Activated CD4-positive, CD25-positive, alpha-beta regulatory T cell treated with anti-CD3 and anti-CD28 coated beads, Interleukin-2, amount 50 U/mL, for 16 hours (primary cell): Measurements from ENCODE around the gene KRTAP10-4.
"Not testable (repeated sequence)": the region's sequence is repeated elsewhere in the genome, so short reads cannot be mapped to it uniquely, and the experiment has no call there.

Experiments
- DNase-seq: peaks from one replicate; pipeline ENCODE4 v3.0.0-alpha.2; 2020; ENCODE audit warnings: low read depth, low spot score

KRTAP10-4 gene

DNA sequence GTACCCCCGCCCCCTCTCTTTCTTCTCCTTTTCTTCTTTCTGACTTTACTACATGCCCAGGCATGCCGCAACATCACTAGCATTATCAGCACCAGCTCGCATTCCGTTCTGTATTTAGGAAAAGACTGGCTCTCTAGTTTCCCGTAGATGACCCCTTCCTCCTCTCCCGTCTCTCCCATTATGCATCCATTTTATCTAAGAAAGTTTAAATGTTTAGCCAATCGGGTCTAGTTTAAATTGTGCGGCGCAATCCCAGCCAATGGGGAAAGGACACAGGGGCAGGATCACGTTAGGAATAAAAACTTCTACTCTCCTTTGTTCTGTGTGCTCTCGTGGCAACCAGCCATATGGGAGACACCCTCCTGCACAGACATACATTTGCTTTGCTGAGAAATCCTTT, 24.5 kb downstream of the KRTAP10-4 start:
- DNase-seq, result no peak

DNA sequence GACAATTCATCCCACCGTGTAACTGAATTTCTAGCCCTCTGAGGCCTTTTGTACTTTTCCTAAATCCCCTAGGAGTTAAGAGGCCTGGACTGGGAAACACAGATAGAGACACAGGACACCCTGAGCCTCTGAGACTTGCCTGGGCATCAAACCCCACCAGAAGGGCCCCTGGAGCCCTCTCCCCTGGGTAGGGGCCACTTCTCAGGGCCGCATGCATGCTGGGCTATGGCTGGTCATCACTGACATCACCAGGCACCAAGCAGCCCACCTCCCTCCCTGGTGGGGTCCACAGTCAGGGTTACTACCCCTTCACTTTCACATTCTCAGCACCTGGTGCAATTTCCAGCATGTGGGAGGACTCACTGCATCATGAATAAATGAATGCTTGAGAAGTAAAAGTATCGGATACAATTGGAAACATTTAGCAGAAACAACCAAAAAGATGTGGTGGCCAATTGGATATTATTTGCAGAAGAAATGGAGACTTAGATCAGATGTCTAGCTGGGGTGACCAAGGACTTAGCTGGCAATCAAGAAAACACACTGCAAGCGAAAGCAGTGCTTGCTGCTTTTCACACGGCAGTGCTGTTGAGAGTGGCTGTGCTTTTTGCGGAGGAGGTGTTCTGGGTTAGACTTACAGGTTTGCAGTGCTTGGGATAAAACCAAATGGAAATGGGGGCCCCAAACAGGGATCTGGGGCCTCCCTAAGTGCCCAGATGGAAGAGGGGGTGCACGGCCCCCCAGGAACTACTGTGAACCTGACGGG, 25.9 kb downstream of the KRTAP10-4 start:
- no peak for DNase-seq

DNA sequence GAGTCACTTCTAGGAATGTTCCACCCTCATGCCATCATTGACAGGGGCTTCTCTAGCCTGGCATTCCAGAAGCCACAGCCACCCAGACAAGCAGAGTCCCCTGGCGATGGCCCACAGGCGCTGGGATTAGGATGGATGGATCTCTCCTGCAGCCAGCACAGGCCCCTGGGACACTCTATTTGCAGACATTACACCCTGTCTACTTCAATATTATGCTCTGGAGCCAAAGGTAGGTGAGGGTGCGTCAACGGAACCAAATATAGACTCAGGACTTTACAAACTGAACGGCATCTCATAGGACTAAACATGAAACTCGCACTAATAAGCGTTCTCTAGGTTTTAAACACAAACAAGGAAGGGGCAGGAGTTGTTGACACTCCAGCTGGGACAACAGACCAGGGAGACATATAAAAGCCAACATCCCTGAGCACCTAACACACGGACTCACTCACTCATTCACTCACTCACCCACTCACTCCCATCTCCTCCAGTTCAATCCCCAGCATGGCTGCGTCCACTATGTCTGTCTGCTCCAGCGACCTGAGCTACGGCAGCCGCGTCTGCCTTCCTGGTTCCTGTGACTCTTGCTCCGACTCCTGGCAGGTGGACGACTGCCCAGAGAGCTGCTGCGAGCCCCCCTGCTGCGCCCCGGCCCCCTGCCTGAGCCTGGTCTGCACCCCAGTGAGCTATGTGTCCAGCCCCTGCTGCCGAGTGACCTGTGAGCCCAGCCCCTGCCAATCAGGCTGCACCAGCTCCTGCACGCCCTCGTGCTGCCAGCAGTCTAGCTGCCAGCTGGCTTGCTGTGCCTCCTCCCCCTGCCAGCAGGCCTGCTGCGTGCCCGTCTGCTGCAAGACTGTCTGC, 26.8 kb downstream of the KRTAP10-4 start, which contains the start of gene KRTAP10-7:
Gene KRTAP10-7 (plus strand): TSS at position 480 of the 861 bp plus-strand sequence. CDS start 25 bp downstream, at position 505.
- DNase-seq, result not testable (repeated sequence)

DNA sequence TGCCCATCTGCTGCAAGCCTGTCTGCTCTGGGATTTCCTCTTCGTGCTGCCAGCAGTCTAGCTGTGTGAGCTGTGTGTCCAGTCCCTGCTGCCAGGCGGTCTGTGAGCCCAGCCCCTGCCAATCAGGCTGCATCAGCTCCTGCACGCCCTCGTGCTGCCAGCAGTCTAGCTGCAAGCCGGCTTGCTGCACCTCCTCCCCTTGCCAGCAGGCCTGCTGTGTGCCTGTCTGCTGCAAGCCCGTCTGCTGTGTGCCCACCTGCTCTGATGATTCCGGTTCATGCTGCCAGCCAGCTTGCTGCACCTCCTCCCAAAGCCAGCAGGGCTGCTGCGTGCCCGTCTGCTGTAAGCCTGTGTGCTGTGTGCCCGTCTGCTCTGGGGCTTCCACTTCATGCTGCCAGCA, 27.6 kb downstream of the KRTAP10-4 start:
- DNase-seq, result not testable (repeated sequence)

DNA sequence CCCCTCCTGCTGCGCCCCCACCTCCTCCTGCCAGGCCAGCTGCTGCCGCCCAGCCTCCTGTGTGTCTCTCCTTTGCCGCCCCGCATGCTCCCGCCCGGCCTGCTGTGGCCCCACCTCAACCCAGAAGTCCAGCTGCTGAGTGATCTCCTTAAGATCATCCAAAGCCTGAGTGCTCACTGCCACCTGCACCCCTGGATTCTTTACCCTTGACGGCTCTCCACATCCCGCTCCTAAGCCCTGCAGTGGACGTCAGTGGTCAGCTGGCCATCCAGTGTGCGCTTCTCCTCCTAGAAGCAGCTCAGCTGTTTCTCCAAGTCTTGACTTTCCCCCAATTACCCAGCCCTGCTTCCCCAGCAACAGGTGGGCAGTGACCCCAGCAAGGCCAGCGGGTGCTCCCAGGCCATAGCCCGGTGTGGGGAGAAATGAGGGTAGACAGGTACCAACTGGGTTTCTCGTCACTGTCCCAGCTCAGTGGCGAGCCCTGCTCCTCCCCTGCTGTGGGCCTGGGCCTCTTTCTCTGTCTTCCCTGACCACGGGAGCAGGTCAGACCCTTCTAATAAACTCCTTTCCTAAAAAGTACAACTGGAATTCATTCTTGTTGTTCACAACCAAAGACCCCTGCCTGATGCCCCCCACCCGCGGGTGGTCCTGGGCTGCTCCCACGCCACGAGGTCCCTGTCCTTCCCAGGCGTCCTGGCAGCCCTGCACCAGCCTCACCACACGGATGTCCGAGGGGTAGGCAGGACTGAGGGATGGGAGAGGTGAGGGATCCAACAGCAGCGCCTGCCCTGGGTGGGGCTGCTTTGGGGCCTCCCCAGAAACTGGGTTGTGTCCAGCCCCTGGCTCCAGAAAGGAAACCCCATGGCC, 28.3 kb downstream of the KRTAP10-4 start:
- DNase-seq, result no peak

DNA sequence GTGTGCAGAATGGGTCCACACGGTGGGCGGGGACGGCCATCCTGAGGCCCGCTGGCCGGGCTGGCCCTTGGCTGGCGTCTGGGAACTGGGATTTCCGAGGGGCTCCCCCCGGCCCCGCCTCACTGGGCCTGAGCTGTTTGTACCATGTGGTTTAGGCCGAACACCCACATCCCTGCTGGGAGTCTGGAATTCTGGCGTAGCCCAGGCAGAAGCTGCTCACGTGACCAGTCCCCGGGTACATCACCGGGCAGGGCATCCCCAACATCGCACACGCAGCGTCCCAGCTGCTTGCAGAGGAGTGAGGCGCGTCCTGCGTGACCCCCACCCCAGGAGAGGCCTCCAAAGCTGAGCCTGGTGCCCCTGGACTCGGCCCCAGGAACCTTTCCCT, 28.9 kb downstream of the KRTAP10-4 start:
- DNase-seq, result no peak

DNA sequence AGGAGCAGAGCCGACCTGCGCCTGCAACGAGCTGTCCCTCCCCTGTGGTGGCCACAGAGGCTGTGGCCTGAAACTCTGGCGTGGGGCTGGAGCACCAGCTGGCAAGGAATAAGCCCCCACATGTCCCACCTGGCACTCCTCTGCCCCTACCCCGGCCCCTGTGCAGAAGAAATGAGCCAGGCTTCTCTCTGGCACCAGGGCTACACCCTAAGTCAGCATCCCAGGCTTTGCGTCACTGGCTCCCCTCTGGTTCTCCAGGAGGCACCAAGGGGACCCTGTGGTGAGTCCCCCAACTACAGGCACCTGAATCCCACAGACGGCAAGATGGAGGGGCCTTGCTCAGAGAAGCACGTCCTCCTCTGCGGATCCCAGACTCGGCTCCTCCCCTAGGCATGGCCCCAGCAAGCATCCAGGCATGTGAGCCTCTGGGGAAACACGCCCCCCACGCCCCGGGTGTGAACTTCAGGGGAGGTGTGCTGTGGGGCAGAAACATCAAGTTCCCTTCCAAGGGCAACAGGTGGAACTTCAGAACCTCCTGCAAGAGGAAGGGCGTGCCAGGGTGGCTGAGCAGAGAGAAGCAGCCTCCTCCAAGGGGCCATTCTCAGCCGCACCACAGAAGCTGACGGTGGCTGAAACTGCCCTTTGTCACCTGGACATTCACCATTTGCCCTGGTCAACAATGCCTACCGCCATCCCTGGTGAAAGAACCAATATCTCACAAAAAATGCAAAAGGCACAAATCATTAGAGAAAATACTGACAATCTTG, 29.8 kb downstream of the KRTAP10-4 start:
- DNase-seq, result no peak

DNA sequence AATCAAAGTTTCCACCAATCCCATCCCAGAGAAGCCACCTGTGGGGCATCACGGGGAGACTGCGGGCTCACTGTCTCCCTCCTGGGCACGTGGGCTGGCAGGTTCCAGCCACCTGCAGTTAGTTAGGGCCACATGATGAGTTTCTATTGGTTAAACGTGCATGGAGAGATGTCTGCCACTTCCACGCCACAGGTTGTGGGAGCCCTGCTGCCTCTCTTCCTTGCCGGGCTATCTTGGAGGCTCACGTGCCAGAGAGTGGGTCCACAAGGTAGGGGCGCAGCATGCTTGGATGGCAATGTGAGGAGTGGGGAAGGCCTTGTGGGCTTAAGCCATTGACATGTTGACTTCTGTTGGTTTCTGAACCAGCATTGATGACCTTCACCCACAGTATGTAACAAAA, 30.4 kb downstream of the KRTAP10-4 start:
- DNase-seq, result no peak

DNA sequence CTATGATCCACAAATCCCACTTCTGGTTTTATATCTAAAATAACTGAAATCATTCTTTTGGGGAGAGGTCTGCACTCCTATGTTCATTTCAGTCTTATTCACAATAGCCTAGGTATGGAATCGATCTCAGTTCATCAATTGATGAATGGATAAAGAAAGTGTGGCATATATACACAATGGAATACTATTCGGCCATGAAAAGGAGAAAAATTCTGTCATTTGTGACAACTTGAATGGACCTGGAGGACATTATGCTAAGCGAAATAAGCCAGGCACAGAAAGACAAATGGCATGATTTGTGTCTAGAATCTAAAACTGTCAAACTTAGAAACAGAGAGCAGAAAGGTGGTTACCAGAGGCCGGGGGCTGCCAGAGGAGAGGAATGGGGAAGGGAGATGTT, 33.0 kb downstream of the KRTAP10-4 start:
- no peak for DNase-seq

DNA sequence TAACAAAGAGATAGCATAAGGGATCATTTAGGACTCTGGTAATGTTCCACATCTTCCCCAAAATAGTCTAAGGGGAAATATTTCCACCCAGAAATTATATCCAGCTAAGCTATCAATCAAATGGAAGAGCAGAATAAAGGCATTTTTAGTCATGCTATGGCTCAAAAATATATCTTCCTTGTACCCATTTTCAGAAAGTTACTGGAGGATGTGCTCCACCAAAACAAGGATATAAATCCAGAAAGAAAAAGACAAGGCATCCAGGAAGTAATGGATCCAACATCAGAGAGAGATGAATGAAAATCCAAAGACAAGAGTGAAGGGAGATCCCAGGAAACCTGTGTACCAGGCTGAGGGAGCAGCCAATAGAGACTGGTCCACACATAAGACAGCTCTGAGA, 35.7 kb downstream of the KRTAP10-4 start:
- no peak for DNase-seq

DNA sequence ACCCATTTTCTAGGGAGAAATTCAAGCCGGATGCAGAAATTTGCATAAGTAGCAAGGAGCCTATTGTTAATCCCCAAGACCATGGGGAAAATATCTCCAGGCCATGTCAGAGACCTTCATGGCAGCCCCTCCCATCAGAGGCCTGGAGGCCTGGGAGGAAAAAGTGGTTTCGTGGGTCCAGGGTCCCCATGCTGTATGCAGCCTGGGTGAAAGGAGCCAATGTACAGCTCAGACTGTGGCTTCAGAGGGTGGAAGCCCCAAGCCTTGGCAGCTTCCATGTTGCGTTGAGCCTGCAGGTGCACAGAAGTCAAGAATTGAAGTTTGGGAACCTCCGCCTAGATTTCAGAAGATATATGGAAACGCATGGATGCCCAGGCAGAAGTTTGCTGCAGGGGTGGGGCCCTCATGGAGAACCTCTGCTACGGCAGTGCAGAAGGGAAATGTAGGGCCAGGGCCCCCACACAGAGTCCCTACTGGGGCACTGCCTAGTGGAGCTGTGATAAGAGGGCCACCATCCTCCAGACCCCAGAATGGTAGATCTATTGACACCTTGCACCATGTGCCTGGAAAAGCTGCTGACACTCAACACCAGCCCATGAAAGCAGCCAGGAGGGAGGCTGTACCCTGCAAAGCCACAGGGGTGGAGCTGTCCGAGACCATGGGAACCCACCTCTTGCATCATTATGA, 36.8 kb downstream of the KRTAP10-4 start:
- not testable (repeated sequence) for DNase-seq

DNA sequence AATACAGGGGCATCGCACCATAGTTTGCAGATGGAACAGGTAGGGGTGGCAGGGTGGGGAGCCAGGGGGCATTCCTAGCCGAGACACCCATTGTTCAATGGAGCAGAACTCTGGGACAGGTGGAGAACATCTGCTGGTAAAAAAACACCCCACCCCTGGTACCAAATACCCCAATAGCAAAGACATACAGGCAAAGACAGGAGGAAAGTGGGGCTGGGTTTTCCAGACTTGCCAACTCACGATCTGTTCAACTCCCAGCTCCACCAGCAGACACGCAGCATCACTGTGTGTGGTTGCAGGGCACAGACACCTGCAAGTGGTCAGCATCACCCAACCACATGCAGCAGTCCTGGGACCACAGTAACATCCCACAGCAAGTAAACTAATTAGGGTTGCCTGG, 38.0 kb downstream of the KRTAP10-4 start:
- DNase-seq, result no peak

DNA sequence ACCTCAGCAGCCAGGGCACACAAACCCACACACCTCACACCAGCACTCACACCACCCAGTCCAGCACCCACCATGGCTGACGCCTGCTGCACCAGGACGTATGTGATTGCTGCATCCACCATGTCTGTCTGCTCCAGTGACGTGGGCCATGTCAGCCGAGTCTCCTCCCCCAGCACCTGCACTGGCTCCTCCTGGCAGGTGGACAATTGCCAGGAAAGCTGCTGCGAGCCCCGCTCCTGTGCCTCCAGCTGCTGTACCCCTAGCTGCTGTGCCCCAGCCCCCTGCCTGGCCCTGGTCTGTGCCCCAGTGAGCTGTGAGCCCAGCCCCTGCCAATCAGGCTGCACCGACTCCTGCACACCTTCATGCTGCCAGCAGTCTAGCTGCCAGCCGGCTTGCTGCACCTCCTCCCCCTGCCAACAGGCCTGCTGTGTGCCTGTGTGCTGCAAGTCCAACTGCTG, 38.5 kb downstream of the KRTAP10-4 start, which contains the start of gene KRTAP10-8:
Gene KRTAP10-8 (plus strand): TSS at position 51 of the 458 bp plus-strand sequence. CDS start 22 bp downstream, at position 73.
- no peak for DNase-seq

DNA sequence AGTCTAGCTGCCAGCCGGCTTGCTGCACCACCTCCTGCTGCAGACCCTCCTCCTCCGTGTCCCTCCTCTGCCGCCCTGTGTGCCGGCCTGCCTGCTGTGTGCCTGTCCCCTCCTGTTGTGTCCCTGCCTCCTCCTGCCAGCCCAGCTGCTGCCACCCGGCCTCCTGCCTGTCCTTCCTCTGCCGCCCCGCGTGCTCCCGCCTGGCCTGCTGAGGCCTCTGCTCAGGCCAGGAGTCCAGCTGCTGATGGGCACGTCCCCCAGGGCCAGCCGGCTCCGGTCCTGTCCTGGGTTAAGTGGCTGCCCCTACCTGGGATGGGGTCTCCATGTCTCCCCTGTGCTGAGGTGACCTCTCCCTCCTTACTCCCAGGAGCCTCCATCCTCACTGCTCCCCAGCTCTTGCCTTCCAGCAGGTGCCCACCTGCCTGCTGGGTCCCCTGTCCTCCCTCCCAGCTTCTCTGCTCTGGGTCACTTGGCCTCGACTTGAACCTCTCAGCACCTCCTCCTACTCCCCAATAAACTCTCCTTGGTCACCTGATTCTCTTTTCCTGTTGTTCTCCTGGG, 39.2 kb downstream of the KRTAP10-4 start:
- no peak for DNase-seq

DNA sequence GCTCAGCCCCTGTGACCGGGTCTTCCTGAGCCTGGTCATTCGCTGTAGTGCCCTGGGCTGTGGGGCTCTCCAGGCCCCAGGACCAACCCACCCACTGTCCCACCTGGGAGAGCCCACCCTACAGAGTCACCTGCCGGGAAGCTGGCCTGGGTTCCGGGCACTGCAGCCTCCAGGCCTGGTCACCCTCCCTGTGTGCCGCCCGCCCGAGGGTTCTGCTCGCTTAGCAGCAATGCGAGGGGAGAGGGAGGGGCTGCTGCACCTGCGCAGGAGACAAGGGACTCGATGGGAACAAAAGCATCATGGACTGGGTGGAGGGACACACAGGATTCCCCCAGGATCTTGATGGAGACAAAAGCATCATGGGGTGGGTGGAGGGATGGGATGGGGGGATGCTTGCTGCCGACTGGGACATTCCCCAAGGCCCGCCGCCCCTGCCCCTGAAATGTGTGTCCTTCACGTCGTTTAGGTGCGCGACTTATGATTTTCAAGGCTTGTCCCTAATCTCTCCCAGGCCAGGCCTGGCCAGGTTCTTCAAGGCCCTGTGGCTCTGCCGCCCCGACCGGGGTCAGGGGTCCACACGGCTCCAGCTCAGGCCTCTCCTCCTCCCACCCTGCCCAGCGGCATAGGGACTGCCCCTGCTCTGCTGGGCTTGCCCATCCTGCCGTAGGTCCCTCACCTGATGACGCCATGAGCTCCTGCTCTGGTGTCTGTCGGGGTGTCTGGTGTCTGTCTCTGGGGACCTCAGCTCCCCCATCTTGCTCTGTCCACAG, 40.0 kb downstream of the KRTAP10-4 start:
- DNase-seq, result no peak

DNA sequence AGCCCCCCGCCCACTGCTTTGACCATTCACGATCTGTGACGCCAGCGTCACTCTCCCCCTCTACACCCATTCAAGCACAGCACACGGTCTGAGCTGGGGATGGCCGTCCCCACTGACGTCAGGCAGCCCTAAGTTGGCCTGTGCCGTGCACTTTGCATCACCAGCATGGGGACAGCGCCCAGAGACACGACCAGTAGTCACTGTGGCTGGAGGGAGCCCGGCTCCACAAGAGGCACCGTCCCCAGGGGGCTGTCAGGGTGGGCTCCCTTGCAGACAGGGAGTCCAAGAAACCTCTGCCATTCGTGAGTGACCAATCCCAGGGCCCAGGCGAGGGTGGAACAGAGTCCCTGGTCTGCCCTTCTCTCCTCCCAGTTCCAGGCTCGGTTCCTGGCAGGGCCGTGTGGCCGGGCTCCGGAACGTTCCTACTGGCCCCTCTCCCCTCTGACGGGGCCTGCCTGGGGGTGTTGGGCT, 40.7 kb downstream of the KRTAP10-4 start:
- DNase-seq, result no peak

DNA sequence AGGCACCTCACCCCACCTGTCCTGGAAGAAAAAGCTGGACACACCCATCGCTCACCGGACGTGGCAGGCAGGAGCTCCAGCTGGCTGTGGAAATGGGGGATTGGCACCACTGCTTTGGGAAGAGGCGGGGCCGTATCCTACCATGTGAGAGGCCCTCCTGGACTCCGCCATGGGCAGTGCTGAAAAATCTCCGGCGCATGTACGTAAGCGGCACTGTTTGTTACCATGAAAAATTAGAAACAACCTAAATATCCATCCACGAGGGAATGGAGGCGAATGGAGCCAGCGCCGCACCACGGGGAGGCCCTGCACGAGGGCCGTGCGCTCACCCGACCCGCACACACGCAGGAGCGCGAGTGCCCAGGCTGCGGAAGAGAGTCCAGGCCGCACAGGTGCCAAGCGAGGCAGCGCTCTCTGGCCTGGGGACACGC, 41.4 kb downstream of the KRTAP10-4 start:
- no peak for DNase-seq

DNA sequence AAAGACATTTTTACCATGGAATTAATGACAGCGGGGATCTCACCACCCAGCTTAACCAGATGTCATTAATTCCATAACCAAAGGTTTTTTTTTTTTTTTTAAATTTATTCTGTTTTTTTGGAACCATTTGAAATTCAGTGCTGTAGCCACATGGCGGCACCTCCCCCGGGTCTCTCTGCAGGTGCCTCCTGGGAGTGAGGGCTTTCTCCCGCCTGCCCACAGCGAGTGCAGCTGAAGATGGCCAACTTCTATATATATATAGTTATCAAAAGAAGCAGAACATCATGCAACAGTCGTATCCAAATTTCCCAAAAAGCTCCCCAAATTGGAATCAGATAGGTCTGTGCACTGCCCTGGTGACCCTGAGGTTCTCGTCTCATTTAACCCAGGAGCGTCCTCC, 41.9 kb downstream of the KRTAP10-4 start:
- DNase-seq, result no peak
